GM21786 (cell line): ENCODE measurements around the gene TMEM164.
A peak's percentile ranks its signal among the peaks of the same experiment; 100 is the strongest.
"Not testable (repeated sequence)": the region's sequence is repeated elsewhere in the genome, so short reads cannot be mapped to it uniquely, and the experiment has no call there.

Source experiments
- ATAC-seq: cut with Tn5 transposase; IDR thresholded peaks from one replicate; pipeline ENCODE4 v1.9.1; 2021; ENCODE audit not compliant: unreplicated experiment

Gene TMEM164

DNA sequence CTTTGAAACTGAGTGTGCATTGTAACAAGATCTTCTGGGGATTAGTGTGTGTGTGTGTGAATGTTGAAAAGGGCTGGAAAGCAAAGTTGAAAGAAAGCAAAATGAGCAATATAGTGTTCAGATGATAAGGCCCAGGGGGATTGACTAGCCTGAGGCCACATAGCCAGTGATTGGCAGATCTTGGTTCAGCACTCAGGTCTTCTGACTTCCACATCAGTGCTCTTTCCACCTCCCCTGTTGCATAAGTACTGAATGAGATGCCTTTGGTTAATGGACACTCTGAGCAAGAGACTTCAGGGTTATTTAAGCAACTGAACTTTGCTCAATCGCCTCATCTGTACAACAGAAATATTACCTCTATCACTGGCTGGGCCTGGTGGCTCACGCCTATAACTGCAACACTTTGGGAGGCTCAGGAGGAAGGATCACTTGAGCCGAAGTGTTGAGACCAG lies 120.4 kb downstream of the TMEM164 start:
- no peak for ATAC-seq

DNA sequence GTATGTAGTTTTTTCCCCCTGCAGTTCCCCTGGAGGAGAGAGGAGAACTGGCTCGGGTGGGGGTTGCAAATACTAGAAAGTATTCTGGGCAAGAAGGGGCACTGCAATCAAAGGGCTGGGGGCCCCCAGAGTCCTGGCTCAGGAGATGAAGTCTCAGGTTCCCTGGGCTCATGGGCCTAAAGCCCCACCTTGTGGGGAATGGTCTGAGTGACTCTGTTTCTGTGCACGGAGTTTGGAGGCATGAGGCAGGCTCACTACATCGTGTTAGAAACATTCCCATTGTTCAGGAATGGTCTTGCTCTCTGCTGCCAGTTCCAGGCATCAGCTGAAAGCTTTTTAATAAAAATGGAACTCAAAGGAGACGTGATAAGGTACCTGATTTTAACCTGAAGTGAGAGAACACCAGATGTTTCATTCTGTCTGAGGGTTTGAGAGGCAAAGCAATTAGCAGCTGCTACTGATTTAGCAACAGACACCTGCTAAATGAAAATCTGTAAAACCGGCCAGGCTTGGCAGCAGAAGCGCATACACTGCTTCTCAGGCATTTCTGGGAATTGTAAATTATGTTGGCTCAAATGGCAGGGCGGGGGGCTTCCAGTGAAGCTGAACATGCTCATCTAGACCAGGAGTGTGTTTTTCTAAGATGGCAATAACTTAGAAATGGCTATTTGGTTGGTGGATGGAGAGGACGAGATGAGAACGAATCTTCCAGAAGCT lies 122.7 kb downstream of the TMEM164 start:
- ATAC-seq: no peak

DNA sequence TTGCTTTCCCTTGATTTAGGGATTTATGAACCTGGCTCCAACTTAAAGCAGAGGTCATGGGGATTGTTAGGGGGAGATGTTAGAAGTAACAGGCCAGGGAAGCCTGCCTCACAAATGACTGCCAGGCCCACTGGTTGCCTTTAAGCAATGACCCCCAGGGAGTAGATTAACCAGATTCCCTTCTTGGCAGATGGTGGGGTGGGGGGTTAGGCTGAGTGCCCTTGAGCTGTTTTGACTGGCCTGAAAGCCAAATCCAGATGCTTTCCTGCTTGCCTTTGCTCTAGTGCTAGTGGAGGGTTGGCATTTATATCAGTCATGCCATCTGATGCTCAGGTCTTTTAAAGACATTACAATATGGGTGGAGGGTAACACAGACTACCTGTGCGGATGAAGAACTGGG lies 128.1 kb downstream of the TMEM164 start:
- no peak for ATAC-seq

DNA sequence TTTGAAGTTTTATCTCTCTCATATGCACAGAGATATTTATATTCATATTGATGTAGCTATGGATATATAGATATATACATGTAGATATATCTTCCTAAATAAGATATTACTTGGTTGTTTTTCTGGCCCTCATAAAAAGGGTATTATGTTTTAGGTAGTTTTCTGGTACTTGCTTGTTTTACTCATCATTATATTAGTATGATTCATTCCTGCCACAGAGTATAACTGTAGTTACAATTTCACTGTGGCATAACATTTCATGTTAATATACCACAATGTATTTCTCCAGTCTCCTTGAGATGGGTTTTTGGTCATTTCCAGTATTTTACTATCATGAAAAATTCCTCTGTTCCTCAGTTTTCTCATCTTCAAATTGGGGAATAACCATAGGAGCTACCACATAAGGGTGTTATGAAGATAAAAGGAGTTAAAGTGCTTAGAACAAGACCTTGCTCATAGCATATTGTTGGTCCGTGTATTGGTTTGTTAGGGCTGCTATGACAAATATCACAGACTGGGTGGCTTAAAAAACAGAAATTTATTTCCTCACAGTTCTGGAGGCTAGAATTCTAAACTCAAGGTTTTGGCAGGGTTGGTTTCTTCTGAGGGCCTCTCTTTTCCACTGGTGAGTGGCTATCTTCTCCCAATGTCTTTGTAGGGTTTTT lies 129.7 kb downstream of the TMEM164 start:
- ATAC-seq: no peak

DNA sequence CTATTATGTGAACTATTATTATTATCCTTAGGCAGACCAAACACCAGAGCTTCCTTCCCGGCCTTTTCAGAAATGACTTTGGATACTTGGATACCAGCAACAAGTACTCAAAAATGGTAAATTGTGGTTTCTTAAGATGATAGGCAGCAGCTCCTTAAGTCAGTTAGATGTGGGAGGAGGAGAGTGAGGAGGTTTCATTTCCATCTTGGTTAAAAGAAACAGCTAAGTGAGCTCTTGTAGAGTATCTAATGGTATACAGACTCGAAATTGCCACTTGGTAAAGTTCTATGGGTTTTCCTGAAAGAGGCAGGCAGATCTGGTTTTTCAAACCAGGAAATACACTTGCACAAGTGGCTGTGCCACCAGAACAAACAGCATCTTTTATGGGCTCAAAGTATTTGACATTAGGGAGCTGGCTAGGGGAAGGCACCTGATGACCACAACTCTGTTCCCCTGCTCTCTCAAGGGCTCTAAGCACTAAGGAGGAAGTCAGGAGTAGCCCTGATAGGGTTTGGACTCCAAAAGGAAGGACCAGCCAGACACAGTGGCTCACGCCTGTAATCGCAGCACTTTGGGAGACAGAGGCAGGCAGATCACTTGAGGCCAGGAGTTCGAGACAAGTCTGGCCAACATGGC lies 130.9 kb downstream of the TMEM164 start:
- no peak for ATAC-seq

DNA sequence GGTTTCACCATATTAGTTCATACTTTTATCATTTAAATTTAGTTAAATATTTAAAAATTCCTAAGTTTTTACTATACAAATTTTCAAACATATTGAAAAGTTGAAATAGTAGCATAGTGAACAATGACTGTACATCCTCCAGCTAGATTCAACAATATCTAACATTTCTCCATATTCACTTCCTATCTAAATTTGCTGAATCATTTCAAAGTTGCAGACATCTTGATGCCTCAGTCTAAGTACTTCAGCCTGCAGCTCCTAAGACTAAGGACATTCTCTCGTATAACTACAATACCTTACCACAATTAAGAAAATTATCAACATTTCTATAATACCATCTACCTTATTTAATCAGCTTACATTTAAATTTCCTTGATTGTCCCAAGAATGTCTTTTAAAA lies 132.7 kb downstream of the TMEM164 start:
- no peak for ATAC-seq

DNA sequence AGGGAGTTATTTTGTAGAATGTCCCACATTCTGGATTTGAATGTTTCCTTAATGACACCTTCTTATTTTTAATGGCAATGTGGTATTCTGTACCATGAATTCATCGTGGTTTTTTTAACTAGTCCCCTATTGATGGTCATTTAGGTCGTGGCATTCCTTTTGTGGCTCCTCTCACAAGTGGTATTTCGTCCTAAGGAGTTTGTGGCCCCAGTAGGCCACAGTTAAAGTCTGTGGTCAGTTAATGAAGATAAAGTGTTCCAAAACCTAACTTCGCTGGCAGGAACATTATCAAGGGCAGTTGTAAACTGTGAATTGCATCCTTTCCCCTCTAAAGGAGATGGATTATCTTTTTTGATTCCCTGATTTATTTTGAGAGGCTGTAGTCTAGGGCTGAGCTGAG lies 133.2 kb downstream of the TMEM164 start:
- ATAC-seq: no peak

DNA sequence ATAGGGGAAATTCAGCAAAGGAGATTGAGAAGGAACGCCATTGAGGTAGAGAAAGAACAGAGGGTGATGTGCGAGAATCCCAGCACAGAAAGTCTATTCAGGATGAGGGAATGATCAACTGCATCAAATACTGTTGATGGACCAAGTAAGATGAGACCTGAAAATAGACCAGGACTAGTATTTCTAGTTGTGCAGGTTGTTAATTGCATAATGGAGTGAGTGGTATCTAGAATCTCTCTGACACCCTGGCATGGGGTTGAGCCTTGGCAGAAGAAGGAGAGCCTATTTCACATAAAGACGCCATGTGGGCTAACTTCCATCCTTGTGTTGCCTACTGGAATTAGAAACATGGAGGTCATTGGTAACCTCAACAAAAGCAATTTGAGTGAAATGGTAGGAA lies 135.6 kb downstream of the TMEM164 start:
- ATAC-seq: no peak

DNA sequence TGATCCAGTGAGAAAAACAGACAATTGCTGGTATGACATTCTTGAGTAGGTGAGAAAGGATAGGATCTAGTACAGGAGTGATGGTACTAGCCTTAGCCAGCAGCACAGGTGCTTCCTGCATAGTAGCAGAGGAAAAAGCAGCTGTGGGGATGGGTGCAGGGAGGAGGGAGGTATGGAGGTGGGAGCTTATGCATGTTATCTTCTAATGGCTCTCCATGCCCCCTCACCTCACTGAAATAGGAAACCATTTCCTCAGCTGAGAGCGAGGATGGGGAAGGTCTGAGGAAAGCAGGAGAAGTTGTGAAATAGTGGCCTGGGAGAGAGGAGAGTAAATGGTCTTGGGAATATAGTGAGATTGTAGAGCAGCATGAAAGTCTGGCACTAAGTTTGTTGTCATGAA lies 136.3 kb downstream of the TMEM164 start:
- ATAC-seq: no peak

DNA sequence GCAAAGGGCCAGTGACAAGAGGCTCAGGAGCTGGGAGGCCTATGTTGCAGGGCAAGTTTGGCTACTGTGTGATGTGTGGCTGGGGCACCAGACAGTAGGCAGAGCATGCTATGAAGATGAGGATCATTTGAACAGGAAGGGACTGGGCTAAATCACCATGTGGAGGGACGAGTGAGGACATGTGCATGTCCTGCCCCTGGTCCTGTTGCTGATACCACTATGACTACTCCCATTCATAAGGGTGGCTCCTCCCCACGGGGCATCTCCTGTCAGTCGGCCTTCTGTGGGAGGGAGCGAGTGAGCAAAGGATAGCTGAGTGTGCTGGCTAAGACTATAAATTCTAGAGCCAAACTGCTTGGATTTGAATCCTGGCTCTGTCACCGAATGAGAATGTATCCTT lies 139.2 kb downstream of the TMEM164 start:
- ATAC-seq: no peak

DNA sequence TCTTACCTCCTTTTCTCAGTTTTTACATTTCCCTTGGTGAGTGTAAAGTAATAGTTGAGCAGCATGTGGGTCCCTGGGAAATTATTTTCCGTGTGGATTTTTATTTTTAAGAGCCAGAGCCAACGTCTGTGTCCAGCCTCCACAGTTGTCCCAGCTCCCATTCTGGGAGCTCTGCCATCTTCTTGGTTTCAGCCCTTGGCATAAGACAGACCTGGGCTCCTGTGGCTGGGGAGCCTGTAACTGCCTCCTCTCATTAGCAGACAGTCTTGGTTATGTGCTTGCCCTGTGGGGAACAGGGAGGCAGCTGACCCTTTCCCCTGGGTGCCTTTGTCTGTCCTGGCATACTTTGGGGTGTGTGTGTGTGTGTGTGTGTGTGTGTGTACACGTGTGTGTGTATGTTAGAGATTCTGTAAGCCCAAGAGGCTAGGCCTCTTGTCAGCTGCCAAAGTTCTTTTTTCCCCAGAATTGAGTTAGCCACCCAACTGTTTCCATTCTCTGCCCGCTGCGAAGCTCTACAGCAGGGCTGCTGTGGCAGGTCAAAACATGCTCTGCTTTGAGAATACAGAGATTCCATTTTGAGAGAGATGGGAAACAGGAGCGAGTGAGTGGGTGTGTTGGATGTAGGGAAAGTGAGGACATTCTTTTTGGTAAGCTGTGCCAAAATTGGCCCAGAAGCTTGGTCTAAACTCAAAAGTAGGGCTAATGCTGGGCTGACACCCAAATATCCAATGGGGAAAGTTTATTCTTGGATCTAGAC lies 140.7 kb downstream of the TMEM164 start:
- ATAC-seq: no peak

DNA sequence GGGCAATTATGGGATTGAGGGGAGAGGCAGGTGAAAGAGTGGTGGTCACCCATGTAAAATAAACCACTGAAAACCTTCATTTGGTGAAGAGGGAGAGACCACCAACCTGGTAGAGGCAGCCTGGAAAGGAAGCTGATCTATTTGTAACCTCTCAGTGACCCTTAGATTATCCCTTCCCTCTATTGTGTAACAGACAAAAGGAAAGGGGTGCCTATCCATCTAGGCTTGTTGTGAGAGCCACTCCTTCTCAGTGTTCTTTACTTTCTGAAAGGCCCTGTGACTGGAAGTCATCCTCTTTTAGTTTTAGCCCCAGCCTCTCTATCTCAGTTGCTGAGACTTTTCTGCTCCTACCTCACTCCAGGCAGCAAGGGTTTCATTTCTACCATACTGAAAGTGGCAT lies 142.4 kb downstream of the TMEM164 start:
- no peak for ATAC-seq

DNA sequence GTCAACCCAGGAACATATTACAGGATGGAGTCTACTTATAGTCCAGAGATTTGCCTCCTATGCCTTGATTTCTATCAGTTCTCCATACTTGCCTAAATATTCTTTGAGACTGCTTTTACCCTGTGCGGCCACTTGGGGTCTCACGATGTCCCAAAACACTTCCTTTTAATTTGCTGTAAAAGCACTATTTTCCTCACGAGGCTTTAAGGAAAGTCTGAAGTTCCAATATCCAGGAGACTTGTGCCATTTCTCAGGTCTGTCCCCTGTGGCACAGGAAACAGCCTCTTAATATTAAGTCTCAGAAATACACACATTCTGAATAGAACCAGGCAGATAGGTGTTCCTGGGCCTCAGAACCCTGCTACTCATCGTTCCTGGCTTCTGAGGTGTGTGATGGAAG lies 142.9 kb downstream of the TMEM164 start:
- peak; percentile 71 for ATAC-seq

DNA sequence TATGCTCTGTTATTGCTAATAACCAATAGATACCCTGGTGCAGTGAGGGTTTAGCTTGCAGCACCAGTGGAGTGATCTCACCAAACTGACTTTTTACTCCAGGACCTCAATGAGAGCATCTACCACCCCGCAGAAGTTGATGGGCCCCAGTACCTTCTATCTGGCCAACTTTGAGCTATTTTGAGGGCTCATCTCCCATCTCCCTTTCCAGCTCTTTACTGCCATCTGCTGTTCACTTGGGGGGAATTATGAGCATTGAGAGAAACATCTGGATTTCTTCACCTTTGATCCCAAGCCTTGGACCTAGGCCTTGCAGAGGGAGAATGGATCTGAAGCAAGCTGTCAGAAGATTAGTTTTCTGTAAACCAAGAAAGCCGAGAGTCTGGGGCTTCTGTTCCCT lies 143.6 kb downstream of the TMEM164 start:
- peak; percentile 78 for ATAC-seq

DNA sequence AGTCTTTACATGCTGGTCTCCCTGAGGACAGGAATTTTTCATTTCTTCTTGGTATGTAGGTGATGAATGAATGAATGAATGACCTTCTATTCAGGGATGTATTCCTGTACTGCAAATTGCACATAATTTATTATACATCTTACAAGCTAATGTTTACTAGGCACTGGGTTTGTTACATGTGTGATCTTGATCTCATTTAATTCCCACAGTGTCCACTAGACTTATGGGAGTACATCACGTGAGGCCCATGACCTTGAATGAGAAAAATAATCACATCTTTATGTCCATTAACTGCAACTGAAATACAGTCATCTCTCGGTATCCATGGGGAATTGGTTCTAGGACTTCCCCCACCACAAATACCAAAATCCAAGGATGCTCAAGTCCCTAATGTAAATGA lies 150.3 kb downstream of the TMEM164 start:
- ATAC-seq: no peak

DNA sequence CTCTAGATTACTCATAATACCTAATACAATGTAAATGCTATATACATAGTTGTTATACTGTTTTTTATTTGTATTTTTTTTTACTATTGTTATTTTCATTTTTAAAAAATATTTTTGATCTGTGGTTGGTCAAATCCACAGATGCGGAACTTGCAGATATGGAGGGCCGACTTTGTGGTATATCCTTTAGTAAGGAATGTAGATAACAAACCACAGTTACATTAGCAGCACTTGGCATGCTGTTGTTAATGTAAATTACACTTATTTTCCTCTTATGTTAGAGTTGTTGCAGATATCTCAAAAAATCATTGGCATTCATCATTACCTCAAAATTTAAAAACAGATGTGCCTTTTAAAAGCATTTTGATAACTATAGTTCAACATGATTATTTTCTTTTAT lies 151.0 kb downstream of the TMEM164 start:
- ATAC-seq: no peak

DNA sequence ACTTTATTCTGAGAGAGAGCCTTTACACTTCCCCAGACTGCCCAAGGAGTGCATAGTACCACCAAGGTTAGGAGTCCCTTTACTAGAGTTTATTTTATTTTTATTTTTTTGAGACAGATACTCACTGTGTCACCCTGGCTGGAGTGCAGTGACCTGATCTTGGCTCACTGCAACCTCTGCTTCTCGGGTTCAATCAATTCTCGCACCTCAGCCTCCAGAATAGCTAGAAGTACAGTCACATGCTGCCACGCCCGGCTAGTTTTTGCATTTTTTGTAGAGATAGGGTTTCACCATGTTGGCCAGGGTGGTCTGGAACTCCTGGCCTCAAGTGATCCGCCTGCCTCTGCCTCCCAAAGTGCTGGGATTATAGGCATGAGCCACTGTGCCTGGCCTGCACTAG lies 151.4 kb downstream of the TMEM164 start:
- ATAC-seq: not testable (repeated sequence)

DNA sequence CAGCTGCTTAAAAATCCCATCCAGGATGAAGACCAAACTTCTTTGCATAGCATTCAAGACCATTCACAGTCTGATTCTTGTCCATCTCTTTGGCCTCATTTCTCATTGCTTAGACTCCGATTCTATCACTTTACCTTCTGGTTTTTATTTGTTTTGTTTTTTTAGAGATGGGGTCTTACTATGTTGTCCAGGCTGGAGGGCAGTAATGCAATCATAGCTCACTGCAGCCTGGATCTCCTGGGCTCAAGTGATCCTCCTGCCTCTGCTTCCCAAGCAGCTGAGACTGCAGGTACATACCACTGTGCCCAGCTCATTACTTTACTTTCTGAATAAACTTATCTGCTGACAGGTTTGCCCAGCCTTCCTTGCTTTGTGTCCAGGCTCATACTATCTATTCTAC lies 152.8 kb downstream of the TMEM164 start:
- ATAC-seq: no peak

DNA sequence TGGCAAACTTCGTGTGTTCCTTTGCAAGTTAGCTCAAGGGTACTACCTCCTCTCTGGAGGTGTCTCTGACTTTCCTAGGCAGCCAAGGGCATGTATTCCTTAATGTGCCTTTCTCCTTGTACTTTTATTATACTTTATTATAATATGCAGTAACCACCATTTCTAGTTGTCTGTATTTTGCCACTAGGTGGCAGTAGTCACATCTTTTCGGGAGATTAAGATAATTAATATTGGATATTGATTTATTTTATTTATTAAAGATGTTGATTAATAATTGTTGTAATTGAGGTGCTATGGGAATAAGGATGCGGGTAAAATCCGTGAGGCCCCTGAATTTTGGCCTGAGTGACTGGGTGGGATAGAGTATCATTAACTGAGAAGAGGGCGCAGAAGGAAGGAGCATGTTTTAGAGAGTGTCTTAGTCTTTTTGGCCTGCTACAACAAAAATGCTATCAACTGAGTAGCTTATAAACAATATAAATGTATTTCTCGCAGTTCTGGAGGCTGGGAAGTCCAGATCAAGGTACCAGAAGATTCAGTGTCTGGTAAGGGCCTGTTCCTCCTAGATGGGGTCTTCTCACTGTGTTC lies 153.3 kb downstream of the TMEM164 start:
- ATAC-seq: no peak

DNA sequence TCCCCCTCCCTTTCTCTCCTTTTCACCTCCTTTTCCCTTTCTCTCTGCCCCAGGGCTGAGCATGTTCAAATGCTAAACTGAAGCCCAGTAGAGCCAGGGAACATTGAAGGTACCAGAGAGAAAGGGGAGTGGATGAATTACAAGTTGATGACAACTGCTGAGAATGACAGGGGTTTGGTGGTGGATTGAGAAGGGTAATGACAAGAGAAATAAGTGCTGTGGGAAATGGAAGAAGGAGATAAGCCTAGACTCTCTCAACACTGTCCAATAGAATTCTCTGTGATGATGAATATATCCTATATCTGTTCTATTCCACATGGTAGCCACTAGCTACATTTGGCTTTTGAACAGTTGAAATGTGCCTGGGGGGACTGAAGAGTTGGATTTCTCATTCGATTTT lies 154.5 kb downstream of the TMEM164 start:
- ATAC-seq: no peak

DNA sequence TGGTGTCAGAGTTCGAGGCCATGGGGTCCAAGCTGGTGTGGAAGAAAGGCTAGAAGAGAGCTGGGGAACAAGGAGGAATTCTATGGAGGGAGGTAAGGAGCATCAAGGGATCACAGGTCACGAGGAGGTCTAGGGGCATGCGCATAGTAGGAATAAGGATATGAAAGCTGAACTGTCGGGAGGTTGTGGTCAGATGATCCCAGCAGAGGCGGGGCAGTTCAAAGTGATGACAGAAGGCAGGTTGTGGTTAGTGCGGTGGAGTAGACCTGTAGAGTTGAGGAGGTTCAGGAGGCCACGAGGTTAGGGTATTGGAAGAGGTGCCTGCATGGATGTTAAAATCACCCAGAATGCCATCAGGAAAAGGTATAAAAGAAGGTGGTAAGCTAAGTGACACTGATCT lies 156.3 kb downstream of the TMEM164 start:
- ATAC-seq: no peak
